PFSK-1 (cell line): ENCODE results near the gene ATG4C.

Experiments used
- FOXP2 ChIP-seq: optimal IDR thresholded peaks from 2 replicates; pipeline ENCODE3; 2011; ENCODE audit warnings: borderline replicate concordance, control low read depth, inconsistent platforms; ENCODE audit not compliant: insufficient read depth; ENCODE audit errors: extremely low read length, extremely low read depth
- POLR2AphosphoS5 ChIP-seq: IDR thresholded peaks from 2 replicates; pipeline ENCODE4 v1.6.1; 2012; ENCODE audit warnings: low read depth, mild to moderate bottlenecking, control low read depth, low read length, moderate library complexity
- SIN3A ChIP-seq: IDR thresholded peaks from 2 replicates; pipeline ENCODE4 v1.6.1; 2012; ENCODE audit warnings: mild to moderate bottlenecking, low read length, moderate library complexity, borderline replicate concordance; ENCODE audit not compliant: insufficient read depth
- TAF1 ChIP-seq: IDR thresholded peaks from 2 replicates; pipeline ENCODE4 v1.6.1; 2012; ENCODE audit warnings: low read length, control low read depth, borderline replicate concordance; ENCODE audit not compliant: insufficient read depth
- TF ChIP-seq, protein P1 (sequence below), 2 experiments: IDR thresholded peaks; 2 replicates each; pipeline versions ENCODE4 v1.6.1 to v1.8.0; 2011 to 2012; ENCODE audit warnings: low read depth in 2 of 2, low read length in 2 of 2, control low read depth in 1 of 2, inconsistent platforms in 1 of 2, mild to moderate bottlenecking in 1 of 2, moderate library complexity in 1 of 2; ENCODE audit not compliant: insufficient read depth in 1 of 2

The ATG4C gene

DNA sequence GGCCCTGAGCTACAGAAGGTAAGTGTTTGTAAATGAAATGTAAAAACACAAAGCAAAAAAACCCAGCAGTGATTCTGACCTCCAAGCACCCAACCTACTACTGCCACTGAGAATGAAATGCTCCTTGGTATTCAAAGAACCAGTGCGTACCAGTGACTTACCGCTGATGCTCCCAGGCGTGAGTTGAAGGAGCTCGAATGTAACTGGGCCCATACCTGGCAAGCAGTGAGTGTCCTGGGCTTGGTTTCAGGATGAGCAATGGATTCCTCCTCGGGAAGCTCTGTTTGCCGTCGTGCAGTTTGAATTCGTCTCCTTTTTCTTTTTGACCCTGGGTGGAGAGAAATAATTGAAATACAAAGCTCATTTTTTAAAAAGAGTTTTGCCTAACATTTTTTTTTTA, 121.9 kb downstream of the ATG4C start:
- TF ChIP-seq SIN3A (no peak), FOXP2 (no peak), POLR2AphosphoS5 (no peak), TAF1 (no peak)
- TF ChIP-seq, protein P1, sequence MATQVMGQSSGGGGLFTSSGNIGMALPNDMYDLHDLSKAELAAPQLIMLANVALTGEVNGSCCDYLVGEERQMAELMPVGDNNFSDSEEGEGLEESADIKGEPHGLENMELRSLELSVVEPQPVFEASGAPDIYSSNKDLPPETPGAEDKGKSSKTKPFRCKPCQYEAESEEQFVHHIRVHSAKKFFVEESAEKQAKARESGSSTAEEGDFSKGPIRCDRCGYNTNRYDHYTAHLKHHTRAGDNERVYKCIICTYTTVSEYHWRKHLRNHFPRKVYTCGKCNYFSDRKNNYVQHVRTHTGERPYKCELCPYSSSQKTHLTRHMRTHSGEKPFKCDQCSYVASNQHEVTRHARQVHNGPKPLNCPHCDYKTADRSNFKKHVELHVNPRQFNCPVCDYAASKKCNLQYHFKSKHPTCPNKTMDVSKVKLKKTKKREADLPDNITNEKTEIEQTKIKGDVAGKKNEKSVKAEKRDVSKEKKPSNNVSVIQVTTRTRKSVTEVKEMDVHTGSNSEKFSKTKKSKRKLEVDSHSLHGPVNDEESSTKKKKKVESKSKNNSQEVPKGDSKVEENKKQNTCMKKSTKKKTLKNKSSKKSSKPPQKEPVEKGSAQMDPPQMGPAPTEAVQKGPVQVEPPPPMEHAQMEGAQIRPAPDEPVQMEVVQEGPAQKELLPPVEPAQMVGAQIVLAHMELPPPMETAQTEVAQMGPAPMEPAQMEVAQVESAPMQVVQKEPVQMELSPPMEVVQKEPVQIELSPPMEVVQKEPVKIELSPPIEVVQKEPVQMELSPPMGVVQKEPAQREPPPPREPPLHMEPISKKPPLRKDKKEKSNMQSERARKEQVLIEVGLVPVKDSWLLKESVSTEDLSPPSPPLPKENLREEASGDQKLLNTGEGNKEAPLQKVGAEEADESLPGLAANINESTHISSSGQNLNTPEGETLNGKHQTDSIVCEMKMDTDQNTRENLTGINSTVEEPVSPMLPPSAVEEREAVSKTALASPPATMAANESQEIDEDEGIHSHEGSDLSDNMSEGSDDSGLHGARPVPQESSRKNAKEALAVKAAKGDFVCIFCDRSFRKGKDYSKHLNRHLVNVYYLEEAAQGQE (IDR thresholded peaks at IDR 0.05; ENCODE audit: insufficient read depth in 1 of 2, low read depth in 2 of 2, low read length in 2 of 2), result no peak

DNA sequence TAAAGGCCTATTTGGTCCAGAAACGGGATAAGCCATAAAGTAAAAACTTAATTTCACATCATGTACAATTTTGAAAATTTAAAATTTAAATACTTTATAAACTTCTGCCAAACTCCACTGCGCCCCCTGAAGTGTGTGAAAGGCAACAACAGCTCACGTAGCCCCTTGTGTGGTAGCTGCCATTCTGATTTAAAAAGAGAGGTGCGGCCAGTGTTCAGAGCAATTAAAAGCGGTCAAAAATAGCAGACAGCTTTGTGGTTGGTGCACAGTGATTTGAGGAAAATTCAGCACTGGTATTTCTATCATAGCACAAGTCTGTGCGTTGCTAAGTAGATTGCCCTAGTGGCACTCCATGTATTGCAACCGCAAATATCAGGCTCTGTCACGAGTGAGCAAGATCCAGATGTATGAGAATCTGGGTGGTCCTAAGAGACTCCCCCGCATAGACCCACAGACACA, 122.5 kb downstream of the ATG4C start:
- TF ChIP-seq, protein P1 (IDR thresholded peaks at IDR 0.05; ENCODE audit: insufficient read depth in 1 of 2, low read depth in 2 of 2, low read length in 2 of 2), result no peak
- TF ChIP-seq SIN3A (no peak), POLR2AphosphoS5 (no peak), FOXP2 (no peak), TAF1 (no peak)

DNA sequence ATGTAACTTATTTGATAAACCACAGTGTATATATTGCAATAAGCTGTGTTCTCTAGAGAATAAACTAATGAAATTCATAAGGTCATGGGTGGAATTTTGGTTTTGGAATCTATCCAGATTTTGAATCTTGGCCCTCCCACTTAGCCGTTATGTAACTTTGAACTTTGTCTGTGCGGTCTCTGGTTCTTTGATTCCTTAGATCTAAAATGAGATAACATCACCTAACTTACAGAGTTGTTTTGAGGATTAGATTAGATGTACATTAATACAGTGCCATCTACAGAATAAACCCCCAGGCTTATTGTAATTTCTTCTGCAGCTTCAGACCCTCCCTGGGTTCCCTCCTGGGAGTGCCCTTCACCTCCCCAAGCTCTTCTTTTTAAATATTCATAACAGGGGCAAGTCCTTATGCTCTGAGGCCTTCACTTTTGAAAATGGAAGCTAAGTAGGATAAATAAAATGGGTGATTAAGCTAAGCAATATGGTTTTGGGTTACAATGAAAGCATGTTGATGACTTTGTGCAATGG, 124.3 kb downstream of the ATG4C start:
- TF ChIP-seq POLR2AphosphoS5, result no peak
- TF ChIP-seq FOXP2, result no peak
- TF ChIP-seq TAF1, result no peak
- no peak for TF ChIP-seq SIN3A
- TF ChIP-seq, protein P1 (IDR thresholded peaks at IDR 0.05; ENCODE audit: insufficient read depth in 1 of 2, low read depth in 2 of 2, low read length in 2 of 2), result no peak

DNA sequence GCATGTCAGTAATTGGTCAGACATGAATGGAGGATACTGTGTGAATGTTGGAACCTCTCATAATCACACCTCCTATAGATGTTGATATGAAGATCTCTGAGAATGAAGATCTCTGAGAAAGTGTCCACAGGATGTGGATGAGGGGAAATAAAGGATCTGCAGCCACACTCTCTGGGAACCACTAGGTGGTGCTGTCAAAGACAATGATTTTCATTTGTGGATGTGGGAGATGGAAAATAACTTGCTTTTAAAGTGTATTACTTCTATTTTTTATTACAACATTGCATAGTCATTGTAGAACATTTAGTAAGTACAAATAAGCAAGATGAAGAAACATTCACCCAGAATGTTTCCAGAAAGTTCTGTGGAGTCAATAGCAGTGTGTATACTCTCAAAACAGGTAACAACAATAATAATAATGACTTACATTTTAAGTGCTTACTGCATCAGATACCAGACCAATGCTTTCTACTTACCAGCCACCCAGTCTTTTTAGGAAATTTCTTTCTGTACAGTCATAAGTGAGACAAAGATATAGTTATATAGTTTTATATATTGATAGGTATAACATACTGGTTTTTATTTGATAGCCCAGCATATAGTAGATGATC, 128.2 kb downstream of the ATG4C start:
- TF ChIP-seq TAF1 (no peak), POLR2AphosphoS5 (no peak), FOXP2 (no peak), SIN3A (no peak)
- TF ChIP-seq, protein P1 (IDR thresholded peaks at IDR 0.05; ENCODE audit: insufficient read depth in 1 of 2, low read depth in 2 of 2, low read length in 2 of 2), result no peak
